ENCODE results near the gene GNG8.

Gene GNG8

DNA sequence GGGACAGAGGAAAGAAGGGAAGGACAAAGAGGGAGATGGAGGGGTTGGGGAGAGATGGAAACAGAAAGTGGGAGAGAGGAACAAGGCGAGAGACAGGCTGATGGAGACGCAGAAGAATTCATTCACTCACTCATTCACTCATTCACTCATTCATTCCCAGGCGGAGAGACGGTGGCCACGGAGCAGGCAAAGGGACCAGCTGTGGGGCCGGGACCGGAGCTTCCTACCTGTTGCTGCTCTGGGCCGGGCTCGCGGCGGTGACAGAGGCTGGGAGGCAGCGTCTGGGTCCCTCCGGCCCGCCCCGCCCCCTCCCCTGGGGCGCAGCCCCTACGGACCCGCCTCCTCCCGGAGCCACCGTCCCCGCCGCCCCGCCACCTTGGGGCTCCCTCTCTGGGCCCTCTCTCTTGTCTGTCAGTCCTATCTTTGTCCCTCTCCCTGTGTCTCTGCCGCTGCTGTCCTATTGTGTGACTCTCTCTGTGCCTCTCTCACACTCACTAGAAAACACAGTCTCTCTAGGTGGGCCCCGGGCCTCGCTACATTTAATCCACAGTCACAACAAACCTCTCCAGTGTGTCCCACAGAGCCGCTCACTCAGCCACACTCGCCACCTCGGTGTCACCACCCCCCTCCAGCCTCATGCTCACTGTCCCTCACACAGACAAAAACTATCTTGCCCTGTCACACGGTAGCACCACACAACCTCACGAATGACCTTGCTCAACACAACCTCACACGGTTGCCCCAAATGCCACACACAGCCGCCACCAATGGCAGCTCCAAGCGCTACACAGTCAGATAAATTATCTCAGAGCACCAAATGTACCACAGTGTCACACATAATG, at the start of gene GNG8:
Gene GNG8 (minus strand): TSS at position 283 of the 842 bp plus-strand sequence. CDS start 1,520 bp downstream, outside the sequence.
- peak; percentile 49 for DNase-seq

DNA sequence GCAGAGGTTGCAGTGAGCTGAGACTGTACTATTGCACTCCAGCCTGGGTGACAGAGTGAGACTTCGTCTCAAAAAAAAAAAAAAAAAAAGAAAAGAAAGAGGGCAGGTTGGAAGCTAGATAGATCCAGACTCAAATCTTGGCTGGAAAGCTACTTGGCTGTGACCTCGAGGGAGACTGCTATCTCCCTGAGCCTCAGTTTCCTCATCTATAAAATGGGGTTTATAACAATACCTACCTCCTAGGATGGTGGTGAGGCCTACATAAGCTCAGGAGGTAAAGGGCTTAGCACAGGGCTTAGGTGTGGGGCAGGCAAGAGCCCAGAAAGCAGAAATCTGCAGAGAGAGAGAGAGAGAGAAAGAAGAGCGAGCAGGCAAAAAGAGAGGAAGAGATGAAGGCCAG, 49.2 kb upstream of the GNG8 start:
- no peak for DNase-seq

- peak; percentile 84 for DNase-seq
Measured at GRCh38 chr19:46678110-46678732, 42.2 kb upstream of the GNG8 start.

- DNase-seq: no peak
Measured at GRCh38 chr19:46674416-46675178, 38.6 kb upstream of the GNG8 start.

- DNase-seq: no peak
Measured at GRCh38 chr19:46670813-46671212, 34.8 kb upstream of the GNG8 start.

GRCh38 chr19:46668662-46669061, 32.7 kb upstream of the GNG8 start:
- DNase-seq: no peak

- no peak for DNase-seq
Measured at GRCh38 chr19:46665072-46665471, 29.1 kb upstream of the GNG8 start.

- DNase-seq: peak; percentile 82
Measured at GRCh38 chr19:46661735-46662592, 26.0 kb upstream of the GNG8 start.

- peak; percentile 100 for DNase-seq
Measured at GRCh38 chr19:46661020-46661731, 25.2 kb upstream of the GNG8 start, which contains the start of gene DACT3. TSS of gene DACT3 (minus strand) at chr19:46661182. CDS start at chr19:46661064, 118 bp downstream.

DNA sequence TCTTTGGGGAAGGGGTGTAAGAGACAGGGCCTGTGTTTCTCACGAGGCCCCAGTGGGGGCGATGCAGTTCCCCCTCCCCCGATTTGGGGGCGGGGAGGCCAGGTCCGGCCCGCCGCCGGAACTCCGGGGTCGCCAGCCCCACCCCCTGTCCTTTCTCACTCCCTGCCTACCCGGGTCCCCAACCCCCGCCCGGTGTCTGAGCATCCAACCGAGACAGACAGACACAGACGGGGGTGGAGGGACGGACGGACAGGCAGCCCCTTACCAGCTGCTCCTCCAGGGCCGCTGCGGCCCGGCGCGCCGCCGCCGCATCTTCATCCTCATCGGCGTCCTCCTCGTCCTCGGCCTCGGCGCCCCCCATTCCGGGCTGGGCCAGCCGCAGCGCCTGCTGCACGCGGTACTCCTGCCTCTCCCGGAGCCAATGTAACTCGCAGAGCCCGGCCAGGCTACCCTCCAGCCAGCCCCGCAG, 24.6 kb upstream of the GNG8 start:
- DNase-seq: no peak

DNA sequence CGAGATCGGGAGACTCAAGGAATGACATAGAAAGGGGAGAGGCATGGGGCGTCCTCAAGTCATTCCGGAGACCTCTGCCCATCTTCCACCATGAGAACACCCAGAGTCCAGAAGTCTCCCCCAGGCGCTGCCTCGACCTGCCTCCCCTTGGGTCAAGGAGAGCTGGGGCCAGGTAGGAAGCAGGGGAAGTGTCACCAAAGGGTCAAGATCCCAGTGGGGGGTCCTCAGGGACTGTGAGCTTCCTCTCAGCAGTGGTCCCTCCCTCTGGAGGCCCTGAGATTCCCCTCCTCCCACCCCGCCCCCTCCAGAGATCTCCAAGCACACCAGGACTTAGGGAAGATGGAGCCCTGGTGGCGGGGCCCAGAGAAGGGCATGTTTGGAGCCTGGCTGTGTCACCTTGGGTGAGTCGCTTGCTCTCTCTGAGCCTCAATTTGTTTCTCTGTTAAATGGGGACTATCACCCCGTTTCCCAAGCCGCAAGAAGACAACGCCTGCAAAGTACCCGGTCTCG, 24.1 kb upstream of the GNG8 start:
- peak; percentile 32 for DNase-seq

- peak; percentile 32 for DNase-seq
Measured at GRCh38 chr19:46659151-46660007, 23.4 kb upstream of the GNG8 start.

DNA sequence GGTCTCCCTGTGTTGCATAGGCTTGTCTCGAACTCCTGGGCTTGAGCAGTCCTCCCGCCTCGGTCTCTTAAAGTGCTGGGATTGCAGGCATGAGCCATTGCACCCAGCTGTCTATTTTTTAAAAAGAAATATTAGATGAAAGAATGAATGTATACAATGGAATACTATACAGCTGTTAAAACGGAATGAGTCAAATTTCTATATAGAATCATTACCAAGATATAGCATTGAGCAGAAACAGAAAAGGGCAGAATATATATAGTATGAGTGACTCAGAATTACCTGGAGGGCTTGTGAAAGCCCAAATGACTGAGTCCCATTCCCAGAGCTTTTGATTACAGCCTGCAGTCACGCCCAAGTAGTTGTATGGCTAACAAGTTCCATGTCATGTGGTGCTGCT, 20.5 kb upstream of the GNG8 start:
- no peak for DNase-seq

DNA sequence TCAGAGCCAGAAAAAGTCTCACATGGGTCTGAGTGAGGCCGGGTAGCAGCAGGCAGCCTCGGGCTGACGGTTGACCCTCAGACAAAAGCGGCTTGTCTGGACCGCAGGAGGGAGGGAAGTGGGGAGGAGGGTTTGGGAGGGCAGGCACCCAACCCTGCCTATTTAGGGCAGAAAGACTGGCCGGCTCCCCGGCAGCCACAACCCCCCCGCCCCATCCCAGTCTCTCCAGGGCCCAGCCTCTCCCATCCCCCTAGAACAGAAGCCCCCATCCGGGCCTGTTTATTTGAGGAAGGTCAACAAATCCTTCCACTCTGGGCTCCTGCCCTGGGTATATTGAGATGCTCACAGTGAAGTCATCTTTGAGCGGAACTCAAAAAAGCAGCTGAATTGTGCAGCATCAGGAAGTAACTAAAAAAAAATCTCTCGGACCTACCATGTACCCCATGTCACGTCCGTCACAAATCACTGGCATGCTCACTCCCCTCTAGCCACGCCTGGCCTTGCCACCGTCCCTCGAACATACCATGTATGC, 18.7 kb upstream of the GNG8 start:
- no peak for DNase-seq

GRCh38 chr19:46650445-46650844, 14.4 kb upstream of the GNG8 start:
- DNase-seq: no peak

DNA sequence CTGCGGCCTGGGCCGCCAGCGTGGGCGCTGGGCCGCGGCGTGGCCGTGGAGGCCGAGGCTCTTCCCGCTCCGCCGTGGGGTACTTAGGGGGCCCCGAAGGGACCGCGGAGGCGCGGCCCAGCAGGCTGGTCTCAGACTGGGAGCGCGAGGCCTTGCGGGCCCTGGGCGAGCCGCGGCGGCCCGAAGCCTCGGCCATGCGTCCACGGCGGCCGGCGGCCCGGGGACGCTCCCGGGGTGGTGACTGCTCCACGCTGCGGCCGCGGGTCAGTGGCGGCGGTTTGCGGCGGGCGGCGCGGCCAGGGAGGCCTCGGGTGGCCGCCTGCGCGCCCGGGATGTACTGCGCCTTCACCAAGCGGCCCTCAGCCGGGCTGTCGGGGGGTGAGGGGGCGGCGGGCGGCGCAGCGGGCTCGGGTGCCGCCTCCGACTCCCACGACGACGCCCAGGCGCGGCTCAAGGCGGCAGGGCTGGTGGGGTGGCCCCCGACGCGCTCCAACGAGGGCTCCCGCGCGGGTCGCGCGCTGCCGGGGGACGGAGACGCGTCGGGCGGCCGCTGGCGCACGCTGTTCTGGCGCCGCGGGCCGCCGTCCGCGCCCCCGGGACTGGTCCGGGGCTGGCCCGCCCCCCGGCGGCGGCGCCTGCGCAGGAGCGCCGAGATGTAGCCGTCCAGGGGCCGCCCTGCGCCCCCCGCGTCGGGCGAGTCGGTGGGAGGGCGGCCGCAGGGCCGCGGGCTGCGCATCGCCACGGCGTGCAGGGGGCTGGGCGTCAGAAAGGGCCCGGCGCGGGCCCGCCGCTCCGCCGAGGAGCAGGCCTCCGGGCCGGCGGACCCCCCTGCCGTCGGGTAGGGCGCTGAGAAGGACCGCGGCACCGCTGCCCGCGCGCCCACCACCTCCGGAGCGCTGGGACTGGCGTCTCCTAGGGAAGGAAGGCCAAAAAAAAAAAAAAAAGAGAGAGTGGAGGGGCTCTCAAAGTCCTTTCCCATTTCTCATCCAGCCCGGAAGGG, 13.3 kb upstream of the GNG8 start:
- no peak for DNase-seq

DNA sequence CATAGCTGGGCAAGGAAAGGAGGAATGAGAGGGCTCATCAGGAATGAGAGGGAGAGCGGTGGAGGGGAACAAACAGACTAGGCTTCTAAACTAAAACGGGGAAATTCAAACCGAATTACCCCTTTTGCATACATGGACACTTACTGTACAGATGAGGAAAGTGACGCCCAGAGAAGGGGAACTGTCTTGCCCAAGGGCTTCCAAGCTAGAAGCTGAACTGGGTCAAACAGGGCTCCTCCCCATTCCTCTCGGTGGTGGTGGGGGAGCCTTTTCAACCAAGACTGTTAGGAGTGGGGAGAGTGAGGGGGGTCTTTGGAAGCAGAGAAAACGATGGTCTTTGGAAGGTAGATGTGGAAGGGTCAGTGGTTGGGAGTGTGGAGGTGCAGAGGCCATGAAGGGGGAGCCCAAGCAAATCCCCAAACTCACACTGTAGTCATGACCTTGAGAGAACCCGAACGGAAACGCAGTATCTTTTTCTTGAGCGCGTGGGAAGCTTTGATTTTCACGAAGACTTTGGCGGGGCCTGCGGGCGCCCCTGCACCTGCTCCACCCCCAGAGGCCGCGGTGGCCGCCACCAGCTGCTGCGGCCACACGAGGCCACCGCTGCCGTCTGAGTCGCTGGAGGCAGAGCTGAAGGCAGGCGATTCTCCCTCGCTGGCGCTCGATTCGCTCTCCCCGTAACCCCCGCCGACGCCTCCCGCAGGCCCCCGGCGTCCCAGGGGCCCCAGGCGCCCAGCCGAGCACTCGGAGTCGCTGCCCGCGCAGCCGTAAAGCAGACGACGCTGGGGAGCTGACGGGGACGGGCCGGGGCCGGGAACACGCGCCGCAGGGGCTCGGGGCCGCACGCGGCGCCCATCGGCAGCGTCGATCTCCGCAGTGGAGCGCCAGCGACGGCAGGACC, 12.3 kb upstream of the GNG8 start:
- DNase-seq: no peak

DNA sequence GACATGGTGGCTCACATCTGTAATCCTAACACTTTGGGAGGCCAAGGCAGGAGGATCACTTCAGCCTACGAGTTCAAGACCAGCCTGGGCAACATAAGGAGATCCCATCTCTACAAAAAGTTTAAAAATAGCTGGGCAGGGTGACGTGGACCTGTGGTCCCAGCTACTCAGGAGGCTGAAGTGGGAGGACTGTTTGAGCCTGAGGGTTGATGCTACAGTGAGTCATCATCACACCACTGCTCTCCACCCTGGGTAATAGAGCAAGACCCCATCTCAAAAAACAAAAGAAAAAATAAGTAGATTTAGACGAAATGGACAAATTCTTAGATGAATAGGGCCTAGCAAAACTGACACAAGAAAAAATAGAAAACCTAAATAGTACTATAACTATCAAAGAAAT, 10.4 kb upstream of the GNG8 start:
- no peak for DNase-seq
